ENCODE results near the gene MFAP3L.

Gene MFAP3L

GRCh38 chr4:170027181-170027829, 1.1 kb upstream of the MFAP3L start (continued):
- TF ChIP-seq, protein P1, sequence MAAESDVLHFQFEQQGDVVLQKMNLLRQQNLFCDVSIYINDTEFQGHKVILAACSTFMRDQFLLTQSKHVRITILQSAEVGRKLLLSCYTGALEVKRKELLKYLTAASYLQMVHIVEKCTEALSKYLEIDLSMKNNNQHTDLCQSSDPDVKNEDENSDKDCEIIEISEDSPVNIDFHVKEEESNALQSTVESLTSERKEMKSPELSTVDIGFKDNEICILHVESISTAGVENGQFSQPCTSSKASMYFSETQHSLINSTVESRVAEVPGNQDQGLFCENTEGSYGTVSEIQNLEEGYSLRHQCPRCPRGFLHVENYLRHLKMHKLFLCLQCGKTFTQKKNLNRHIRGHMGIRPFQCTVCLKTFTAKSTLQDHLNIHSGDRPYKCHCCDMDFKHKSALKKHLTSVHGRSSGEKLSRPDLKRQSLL (tag by site-specific recombination; IDR thresholded peaks at IDR 0.05): 0 out of 2 replicates have a peak, but pooled peaks have one; percentile 29
- peak; percentile 73; the same call in 1 of the 2 replicates for TF ChIP-seq ZNF501 (tag by site-specific recombination; IDR thresholded peaks at IDR 0.05)
- TF ChIP-seq, protein P2, sequence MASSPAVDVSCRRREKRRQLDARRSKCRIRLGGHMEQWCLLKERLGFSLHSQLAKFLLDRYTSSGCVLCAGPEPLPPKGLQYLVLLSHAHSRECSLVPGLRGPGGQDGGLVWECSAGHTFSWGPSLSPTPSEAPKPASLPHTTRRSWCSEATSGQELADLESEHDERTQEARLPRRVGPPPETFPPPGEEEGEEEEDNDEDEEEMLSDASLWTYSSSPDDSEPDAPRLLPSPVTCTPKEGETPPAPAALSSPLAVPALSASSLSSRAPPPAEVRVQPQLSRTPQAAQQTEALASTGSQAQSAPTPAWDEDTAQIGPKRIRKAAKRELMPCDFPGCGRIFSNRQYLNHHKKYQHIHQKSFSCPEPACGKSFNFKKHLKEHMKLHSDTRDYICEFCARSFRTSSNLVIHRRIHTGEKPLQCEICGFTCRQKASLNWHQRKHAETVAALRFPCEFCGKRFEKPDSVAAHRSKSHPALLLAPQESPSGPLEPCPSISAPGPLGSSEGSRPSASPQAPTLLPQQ (tag by site-specific recombination; IDR thresholded peaks at IDR 0.05): peak; percentile 93
- TF ChIP-seq SP3 (tag by site-specific recombination; IDR thresholded peaks at IDR 0.05): peak; percentile 95
- peak; percentile 67 for TF ChIP-seq SP7 (tag by site-specific recombination; IDR thresholded peaks at IDR 0.05)
- peak; percentile 72; the same call in 1 of the 2 replicates for TF ChIP-seq ZNF777 (tag by site-specific recombination; IDR thresholded peaks at IDR 0.05; ENCODE audit: borderline replicate concordance)
- TF ChIP-seq ZNF350 (tag by site-specific recombination; IDR thresholded peaks at IDR 0.05): peak; percentile 66; the same call in 1 of the 2 replicates
- TF ChIP-seq SETDB1 (IDR thresholded peaks at IDR 0.05; ENCODE audit: insufficient read length, low read length): peak; percentile 72
- peak; percentile 88 for TF ChIP-seq ZNF600 (tag by site-specific recombination; IDR thresholded peaks at IDR 0.05)
- TF ChIP-seq, protein P3, sequence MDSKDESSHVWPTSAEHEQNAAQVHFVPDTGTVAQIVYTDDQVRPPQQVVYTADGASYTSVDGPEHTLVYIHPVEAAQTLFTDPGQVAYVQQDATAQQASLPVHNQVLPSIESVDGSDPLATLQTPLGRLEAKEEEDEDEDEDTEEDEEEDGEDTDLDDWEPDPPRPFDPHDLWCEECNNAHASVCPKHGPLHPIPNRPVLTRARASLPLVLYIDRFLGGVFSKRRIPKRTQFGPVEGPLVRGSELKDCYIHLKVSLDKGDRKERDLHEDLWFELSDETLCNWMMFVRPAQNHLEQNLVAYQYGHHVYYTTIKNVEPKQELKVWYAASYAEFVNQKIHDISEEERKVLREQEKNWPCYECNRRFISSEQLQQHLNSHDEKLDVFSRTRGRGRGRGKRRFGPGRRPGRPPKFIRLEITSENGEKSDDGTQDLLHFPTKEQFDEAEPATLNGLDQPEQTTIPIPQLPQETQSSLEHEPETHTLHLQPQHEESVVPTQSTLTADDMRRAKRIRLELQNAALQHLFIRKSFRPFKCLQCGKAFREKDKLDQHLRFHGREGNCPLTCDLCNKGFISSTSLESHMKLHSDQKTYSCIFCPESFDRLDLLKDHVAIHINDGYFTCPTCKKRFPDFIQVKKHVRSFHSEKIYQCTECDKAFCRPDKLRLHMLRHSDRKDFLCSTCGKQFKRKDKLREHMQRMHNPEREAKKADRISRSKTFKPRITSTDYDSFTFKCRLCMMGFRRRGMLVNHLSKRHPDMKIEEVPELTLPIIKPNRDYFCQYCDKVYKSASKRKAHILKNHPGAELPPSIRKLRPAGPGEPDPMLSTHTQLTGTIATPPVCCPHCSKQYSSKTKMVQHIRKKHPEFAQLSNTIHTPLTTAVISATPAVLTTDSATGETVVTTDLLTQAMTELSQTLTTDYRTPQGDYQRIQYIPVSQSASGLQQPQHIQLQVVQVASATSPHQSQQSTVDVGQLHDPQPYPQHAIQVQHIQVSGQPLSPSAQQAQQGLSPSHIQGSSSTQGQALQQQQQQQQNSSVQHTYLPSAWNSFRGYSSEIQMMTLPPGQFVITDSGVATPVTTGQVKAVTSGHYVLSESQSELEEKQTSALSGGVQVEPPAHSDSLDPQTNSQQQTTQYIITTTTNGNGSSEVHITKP (tag by site-specific recombination; IDR thresholded peaks at IDR 0.05): peak; percentile 42; the same call in 1 of the 2 replicates
- TF ChIP-seq ZNF112 (tag by site-specific recombination; IDR thresholded peaks at IDR 0.05): no peak
- TF ChIP-seq ZSCAN30 (tag by site-specific recombination; IDR thresholded peaks at IDR 0.05): peak; percentile 60; the same call in 1 of the 2 replicates

DNA sequence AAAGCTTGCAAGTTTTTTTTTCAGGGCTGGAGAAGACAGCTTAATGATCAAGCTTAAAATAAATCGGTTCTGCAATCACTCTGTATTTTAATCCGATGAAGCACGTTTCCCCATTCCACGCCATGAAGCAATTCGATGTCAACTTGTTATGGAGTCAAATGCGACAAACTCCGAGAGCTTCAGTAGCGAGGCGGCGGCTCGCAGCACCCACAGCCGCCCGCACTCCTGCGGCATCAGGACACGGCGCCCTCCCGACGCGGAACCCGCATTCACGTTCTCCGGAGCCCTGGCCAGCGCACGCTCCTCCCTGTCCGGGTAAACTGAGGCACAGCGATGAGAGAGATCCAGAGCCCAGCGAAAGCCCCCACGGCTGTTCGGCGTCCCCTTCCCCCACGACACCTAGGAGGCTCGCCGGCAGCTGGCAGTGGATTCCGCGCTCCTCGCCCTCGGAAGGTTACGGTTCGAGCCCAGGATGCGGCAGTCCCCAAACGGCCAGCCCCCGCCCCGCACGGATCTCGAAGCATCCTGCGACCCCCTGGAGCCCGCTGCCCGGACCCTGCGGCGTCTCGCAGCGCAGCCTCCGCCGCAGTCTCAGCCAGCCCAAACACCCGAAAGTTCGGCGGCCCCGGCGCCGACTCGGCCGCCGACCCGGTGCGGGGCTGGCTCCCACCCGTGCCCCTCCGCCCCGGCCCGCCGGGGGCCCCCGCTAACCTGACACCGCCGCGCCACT, 507 bp downstream of the MFAP3L start:
- POLR2A ChIA-PET: interaction anchor here (0.5 to 1.4 kb wide), 5 partner anchors 11 to 234 kb away, joined by 3 to 4 read pairs (median 4); no protein-coding TSS in a partner anchor
- Histone ChIP-seq H3K27ac (ENCODE audit: extremely low read depth, low read depth, low read length) (peak overlapping the region; percentile 78; the same call in 1 of the 2 replicates), H3K4me1 (ENCODE audit: control insufficient read depth, insufficient read depth, low read length) (no peaks in the 10 kb centered on the region), H3K9me3 (ENCODE audit: control insufficient read depth, insufficient read depth, low read depth, low read length) (no peaks in the 10 kb centered on the region), H3K36me3 (ENCODE audit: control insufficient read depth in 2 of 2, insufficient read depth in 1 of 2, low read length in 2 of 2) (no peaks in the 10 kb centered on the region), H3K4me3 (ENCODE audit: low read depth, low read length) (peak overlapping the region; percentile 68)
- CTCF ChIA-PET: interaction anchor here (0.8 to 2.4 kb wide), 2 partner anchors 10 to 215 kb away, joined by 3 to 10 read pairs; no protein-coding TSS in a partner anchor
- no peak for TF ChIP-seq ZNF670 (tag by site-specific recombination; IDR thresholded peaks at IDR 0.05; ENCODE audit: low read depth)
- no peak for TF ChIP-seq ZNF221 (tag by site-specific recombination; IDR thresholded peaks at IDR 0.05; ENCODE audit: borderline replicate concordance)
- peak; percentile 48; the same call in 1 of the 2 replicates for TF ChIP-seq ZBTB17 (tag by site-specific recombination; IDR thresholded peaks at IDR 0.05)
- no peak for TF ChIP-seq ZBTB1 (tag by site-specific recombination; IDR thresholded peaks at IDR 0.05)
- no peak for TF ChIP-seq ZNF239 (tag by site-specific recombination; IDR thresholded peaks at IDR 0.05)
- TF ChIP-seq ATF2 (tag by site-specific recombination; IDR thresholded peaks at IDR 0.05; ENCODE audit: low read depth): no peak
- TF ChIP-seq ZNF155 (tag by site-specific recombination; IDR thresholded peaks at IDR 0.05): no peak
- no peak for TF ChIP-seq ZNF10 (tag by site-specific recombination; IDR thresholded peaks at IDR 0.05)
- TF ChIP-seq, protein P4, sequence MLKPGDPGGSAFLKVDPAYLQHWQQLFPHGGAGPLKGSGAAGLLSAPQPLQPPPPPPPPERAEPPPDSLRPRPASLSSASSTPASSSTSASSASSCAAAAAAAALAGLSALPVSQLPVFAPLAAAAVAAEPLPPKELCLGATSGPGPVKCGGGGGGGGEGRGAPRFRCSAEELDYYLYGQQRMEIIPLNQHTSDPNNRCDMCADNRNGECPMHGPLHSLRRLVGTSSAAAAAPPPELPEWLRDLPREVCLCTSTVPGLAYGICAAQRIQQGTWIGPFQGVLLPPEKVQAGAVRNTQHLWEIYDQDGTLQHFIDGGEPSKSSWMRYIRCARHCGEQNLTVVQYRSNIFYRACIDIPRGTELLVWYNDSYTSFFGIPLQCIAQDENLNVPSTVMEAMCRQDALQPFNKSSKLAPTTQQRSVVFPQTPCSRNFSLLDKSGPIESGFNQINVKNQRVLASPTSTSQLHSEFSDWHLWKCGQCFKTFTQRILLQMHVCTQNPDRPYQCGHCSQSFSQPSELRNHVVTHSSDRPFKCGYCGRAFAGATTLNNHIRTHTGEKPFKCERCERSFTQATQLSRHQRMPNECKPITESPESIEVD (tag by site-specific recombination; IDR thresholded peaks at IDR 0.05): no peak
- no peak for TF ChIP-seq ZNF391 (tag by site-specific recombination; IDR thresholded peaks at IDR 0.05; ENCODE audit: borderline replicate concordance, low read depth)
- TF ChIP-seq ZNF76 (tag by site-specific recombination; IDR thresholded peaks at IDR 0.05; ENCODE audit: borderline replicate concordance, low read depth): no peak
- no peak for TF ChIP-seq ZNF274 (IDR thresholded peaks at IDR 0.05; ENCODE audit: low read length)
- no peak for TF ChIP-seq ZNF274 (tag by site-specific recombination; IDR thresholded peaks at IDR 0.05; ENCODE audit: borderline replicate concordance)

Data from HEK293 (cell line).